IMR-90 (cell line): ENCODE measurements around the gene SCN1B. TPM values are rescaled to one million over a fixed set of nuclear protein-coding genes. Genes with fewer than 3 reads are reported as not detected.

Source experiments
- ATAC-seq: fragments of 200-7000 bp; cut with Tn5 transposase; 2 replicates; pipeline ENCODE4 v1.9.1; 2020; ENCODE audit warnings: low read depth, mild to moderate bottlenecking, moderate library complexity
- BruUV-seq: library from RNA; stranded (reverse); fragments of 400-500 nt; replicated peaks from 2 replicates; lab custom pipeline; 2021; lab: Mats Ljungman, UMichigan
- CTCF ChIA-PET: fragments of 300-600 bp; formaldehyde crosslinking; extraction: SDS; loops from one replicate; lab custom pipeline; 2021; ENCODE audit warnings: antibody characterized with exemption; lab: Yijun Ruan, JAX
- POLR2A ChIA-PET: fragments of 300-600 bp; sonication (Branson Sonifier 250); formaldehyde crosslinking; loops from one replicate; lab custom pipeline; 2022; ENCODE audit warnings: antibody characterized with exemption; ENCODE audit not compliant: unreplicated experiment; lab: Charles Lee
- DNase-seq: peaks from one replicate; pipeline ENCODE4 v3.0.0; 2013
- H2AFZ ChIP-seq: replicated peaks from 2 replicates; pipeline ENCODE3; 2013; ENCODE audit warnings: low read length, mild to moderate bottlenecking; ENCODE audit not compliant: poor library complexity
- H2AK5ac ChIP-seq: 2 replicates; pipeline ENCODE4 v1.6.1; 2013; ENCODE audit warnings: low read depth, low read length, inconsistent platforms
- H2AK9ac ChIP-seq: replicated peaks from 2 replicates; pipeline ENCODE3; 2013; ENCODE audit warnings: mild to moderate bottlenecking, low read depth, low read length, moderate library complexity; ENCODE audit not compliant: poor library complexity
- H2BK120ac ChIP-seq: 2 replicates; pipeline ENCODE4 v1.6.1; 2013; ENCODE audit warnings: low read depth, low read length, inconsistent platforms
- H2BK15ac ChIP-seq: 3 replicates; pipeline ENCODE4 v1.6.1; 2013; ENCODE audit warnings: low read depth, low read length, inconsistent platforms
- H2BK20ac ChIP-seq: 2 replicates; pipeline ENCODE4 v1.6.1; 2013; ENCODE audit warnings: low read depth, mild to moderate bottlenecking, inconsistent platforms, low read length, moderate library complexity
- H2BK5ac ChIP-seq: 2 replicates; pipeline ENCODE4 v1.6.1; 2013; ENCODE audit warnings: mild to moderate bottlenecking, low read depth, low read length, inconsistent platforms; ENCODE audit not compliant: poor library complexity, severe bottlenecking
- H3K14ac ChIP-seq: replicated peaks from 2 replicates; pipeline ENCODE4 v1.6.1; 2013; ENCODE audit warnings: low read depth, low read length, inconsistent platforms
- H3K18ac ChIP-seq: 2 replicates; pipeline ENCODE4 v1.6.1; 2013; ENCODE audit warnings: low read depth, low read length, control low read depth
- H3K23ac ChIP-seq: 2 replicates; pipeline ENCODE4 v1.6.1; 2013; ENCODE audit warnings: low read depth, low read length, inconsistent platforms
- H3K27ac ChIP-seq: 2 replicates; pipeline ENCODE4 v1.5.1; 2013; ENCODE audit warnings: mild to moderate bottlenecking, control low read depth, low read length; ENCODE audit not compliant: insufficient read depth
- H3K27me3 ChIP-seq: 2 replicates; pipeline ENCODE4 v1.6.1; 2013; ENCODE audit warnings: low read length; ENCODE audit not compliant: control insufficient read depth, insufficient read depth
- H3K36me3 ChIP-seq: 2 replicates; pipeline ENCODE4 v1.6.1; 2013; ENCODE audit warnings: low read length, mixed read lengths; ENCODE audit not compliant: control insufficient read depth, insufficient read depth
- H3K4ac ChIP-seq: 2 replicates; pipeline ENCODE4 v1.6.1; 2013; ENCODE audit warnings: low read depth, low read length, inconsistent platforms
- H3K4me1 ChIP-seq: 2 replicates; pipeline ENCODE4 v1.6.1; 2013; ENCODE audit warnings: low read length, mixed read lengths; ENCODE audit not compliant: control insufficient read depth, insufficient read depth
- H3K4me2 ChIP-seq: 2 replicates; pipeline ENCODE4 v1.6.1; 2013; ENCODE audit warnings: low read depth, mild to moderate bottlenecking, control low read depth, low read length, moderate library complexity
- H3K4me3 ChIP-seq: 2 replicates; pipeline ENCODE4 v1.5.1; 2013; ENCODE audit warnings: low read depth, mild to moderate bottlenecking, control low read depth, low read length, moderate library complexity; ENCODE audit not compliant: insufficient read depth
- H3K56ac ChIP-seq: 2 replicates; pipeline ENCODE4 v1.6.1; 2013; ENCODE audit warnings: low read length, inconsistent platforms; ENCODE audit not compliant: insufficient read depth; ENCODE audit errors: extremely low read depth
- H3K79me1 ChIP-seq, 2 experiments: 2 replicates each; pipeline ENCODE4 v1.6.1; 2013; ENCODE audit warnings: low read length in 2 of 2, inconsistent platforms in 1 of 2, low read depth in 1 of 2
- H3K9ac ChIP-seq: 2 replicates; pipeline ENCODE4 v1.6.1; 2013; ENCODE audit warnings: low read depth, low read length, control low read depth
- H3K9me1 ChIP-seq: 2 replicates; pipeline ENCODE4 v1.6.1; 2013; ENCODE audit warnings: low read length, inconsistent platforms; ENCODE audit not compliant: insufficient read depth
- H3K9me3 ChIP-seq: 2 replicates; pipeline ENCODE4 v1.6.1; 2013; ENCODE audit warnings: low read length; ENCODE audit not compliant: control insufficient read depth, insufficient read depth
- H4K20me1 ChIP-seq: 2 replicates; pipeline ENCODE4 v1.6.1; 2013; ENCODE audit warnings: low read length, inconsistent platforms; ENCODE audit not compliant: insufficient read depth
- H4K5ac ChIP-seq: 2 replicates; pipeline ENCODE4 v1.6.1; 2013; ENCODE audit warnings: mild to moderate bottlenecking, low read depth, low read length, control low read depth
- H4K8ac ChIP-seq, 2 experiments: 2 replicates each; pipeline ENCODE4 v1.6.1; 2013; ENCODE audit warnings: low read depth in 2 of 2, low read length in 2 of 2, control low read depth in 1 of 2, inconsistent platforms in 1 of 2
- H4K91ac ChIP-seq: 2 replicates; pipeline ENCODE4 v1.6.1; 2013; ENCODE audit warnings: low read depth, low read length, inconsistent platforms; ENCODE audit not compliant: insufficient read depth
- POLR2A ChIP-seq: IDR thresholded peaks from 2 replicates; pipeline ENCODE4 v1.6.1; 2012; ENCODE audit warnings: mild to moderate bottlenecking, low read depth, low read length
- RAD21 ChIP-seq: IDR thresholded peaks from 2 replicates; pipeline ENCODE4 v1.6.1; 2012; ENCODE audit warnings: low read length, improper control_type of control experiment
- WGBS, 2 experiments: methylation state at CpG; one replicate each; pipeline versions ENCODE4 v1.1.5 to v1.1.7; 2013; ENCODE audit warnings: missing lambda C conversion rate in 2 of 2; ENCODE audit not compliant: insufficient read length in 1 of 2; ENCODE audit errors: extremely low coverage in 2 of 2; 5-methylcytosine and 5-hydroxymethylcytosine counted together
- dilution Hi-C: fragments of 300-500 bp; cut with HindIII; formaldehyde crosslinking; loops from one replicate; pipeline ENCODE4 v1.14.3; 2018; ENCODE audit warnings: low sequenced_read_pairs; ENCODE audit not compliant: unreplicated experiment
- in situ Hi-C: fragments of 300-500 bp; cut with MboI; formaldehyde crosslinking; loops from 3 replicates; pipeline ENCODE4 v1.14.3; 2019; ENCODE audit warnings: low sequenced_read_pairs, inconsistent platforms, mixed read lengths
- intact Hi-C: fragments of 100-400 bp; cut with micrococcal nuclease; formaldehyde crosslinking; loops from 2 replicates; pipeline ENCODE4 v1.10.0; 2022
- polyA plus RNA-seq, 3 experiments: library from polyadenylated mRNA; depleted of rRNA; stranded (reverse); fragments of >200 nt; gene quantifications; 2 replicates each; pipeline ENCODE4 v1.2.3, GENCODE V29; 2012; ENCODE audit warnings: low replicate concordance in 1 of 3
- total RNA-seq: library from RNA; depleted of rRNA; stranded (reverse); fragments of >200 nt; gene quantifications from 2 replicates; pipeline ENCODE4 v1.2.3, GENCODE V29; 2012

Gene SCN1B
- total and polyA plus RNA-seq, 2 of the 4 experiments (the other 2 are of a cell fraction), result 2.0 to 9.6 TPM

DNA sequence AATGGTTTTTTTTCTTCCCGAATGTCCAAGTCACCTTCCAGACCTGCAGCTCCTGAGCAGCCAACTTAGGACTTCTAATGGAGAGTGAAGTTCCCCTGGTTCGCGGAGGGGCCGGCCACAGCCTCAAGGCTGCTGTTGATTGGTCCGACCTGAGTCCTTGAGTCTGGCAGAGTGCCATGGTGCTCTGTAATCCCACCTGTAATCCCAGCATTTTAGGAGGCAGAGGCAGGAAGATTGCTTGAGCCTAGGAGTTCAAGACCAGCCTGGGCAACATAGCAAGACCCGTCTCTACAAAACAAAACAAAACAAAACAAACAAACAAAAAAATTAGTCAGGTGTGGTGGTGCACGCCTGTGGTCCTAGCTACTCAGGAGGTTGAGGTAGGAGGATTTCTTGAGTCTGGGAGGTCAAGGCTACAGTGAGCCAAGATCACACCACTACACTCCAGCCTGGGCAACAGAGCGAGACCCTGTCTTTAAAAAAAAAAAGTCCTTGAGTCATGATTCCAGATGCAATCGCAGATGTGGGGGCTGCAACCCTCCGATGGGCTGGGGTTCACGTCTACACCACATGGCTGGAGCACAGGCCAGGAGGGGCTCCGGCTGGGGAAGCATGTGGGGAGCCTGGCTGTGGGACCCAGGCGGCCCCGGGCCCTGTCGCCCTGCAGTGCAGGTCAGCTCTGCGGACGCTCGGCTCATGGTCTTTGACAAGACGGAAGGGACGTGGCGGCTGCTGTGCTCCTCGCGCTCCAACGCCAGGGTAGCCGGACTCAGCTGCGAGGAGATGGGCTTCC, 28.9 kb downstream of the SCN1B start:
- Histone ChIP-seq H3K4me2 (no peak overlapping the region), H3K23ac (no peak overlapping the region), H3K4me1 (no peaks in the 10 kb centered on the region), H2AK5ac (no peak overlapping the region), H2BK20ac (no peak overlapping the region), H3K27ac (no peak overlapping the region), H4K5ac (no peak overlapping the region), H3K14ac (no peak overlapping the region), H3K27me3 (peaks cover 18% of the 10 kb centered on the region), H3K9me3 (no peaks in the 10 kb centered on the region), H2BK15ac (no peak overlapping the region), H2AFZ (no peak overlapping the region), H3K18ac (no peak overlapping the region), H3K79me1 (no peaks in the 10 kb centered on the region), H4K8ac (no peak overlapping the region), H4K20me1 (no peaks in the 10 kb centered on the region), H2AK9ac (no peak overlapping the region), H4K91ac (no peak overlapping the region), H3K36me3 (no peaks in the 10 kb centered on the region), H3K4me3 (no peak overlapping the region), H3K4ac (no peak overlapping the region), H3K56ac (no peak overlapping the region), H2BK5ac (no peak overlapping the region), H2BK120ac (no peak overlapping the region), H3K9ac (no peak overlapping the region), H3K9me1 (no peaks in the 10 kb centered on the region)
- DNase-seq (no peak), ATAC-seq (no peak)
- dilution Hi-C loops, result no loop called here
- POLR2A ChIA-PET, result no interaction called here
- 82% methylated on average over 13 of the region's 26 CpGs; no CpG with 5 or more reads in 1 of the 2 experiments for WGBS, 2 experiments
- BruUV-seq, result no TSS peak
- in situ Hi-C loops, result no loop called here
- intact Hi-C loops, result no loop called here
- CTCF ChIA-PET, result interaction anchor here (1.8 kb wide), 1 partner anchor 15 kb away, joined by 6 read pairs; no protein-coding TSS in a partner anchor
- TF ChIP-seq POLR2A (no peak), RAD21 (no peak)
